HepG2 (cell line): ENCODE data around the gene ABCC9. TPM values are rescaled to one million over a fixed set of nuclear protein-coding genes. Genes with fewer than 3 reads are reported as not detected.

Source experiments
- ATAC-seq: fragments of 200-7000 bp; cut with Tn5 transposase; 3 replicates; pipeline ENCODE4 v1.9.1; 2020; ENCODE audit warnings: mild to moderate bottlenecking, moderate library complexity
- BruUV-seq: library from RNA; stranded (reverse); fragments of 400-500 nt; replicated peaks from 2 replicates; lab custom pipeline; 2021; lab: Mats Ljungman, UMichigan
- CTCF ChIA-PET: fragments of 300-600 bp; formaldehyde crosslinking; extraction: SDS; loops from one replicate; lab custom pipeline; 2021; ENCODE audit warnings: low total read pairs, inconsistent platforms, low intra/inter-chr PET ratio; lab: Yijun Ruan, JAX
- POLR2A ChIA-PET: fragments of 350-600 bp; sonication (Branson Sonifier 250); formaldehyde crosslinking; loops from one replicate; lab custom pipeline; 2020; ENCODE audit warnings: antibody characterized with exemption, inconsistent platforms; lab: Yijun Ruan, JAX
- DNase-seq: peaks from one replicate; pipeline ENCODE4 v3.0.0-alpha.2; 2015; ENCODE audit warnings: low spot score
- FAIRE-seq: peaks from 3 replicates; lab custom pipeline; 2011; peaks lifted over from hg19 to GRCh38; lab: Jason Lieb, UNC
- H2AFZ ChIP-seq: one replicate; pipeline ENCODE4 v1.6.1; 2011; ENCODE audit warnings: low read length, inconsistent platforms
- H3K27ac ChIP-seq: fragments of 300-600 bp; 3 replicates; pipeline ENCODE4 v1.8.0; 2011; ENCODE audit warnings: mixed run types, mild to moderate bottlenecking, mixed read lengths, low read length, inconsistent platforms; ENCODE audit not compliant: insufficient read depth; ENCODE audit errors: extremely low read length
- H3K27me3 ChIP-seq, 2 experiments: fragments of 200-600 bp in 1 of 2; 2 replicates in 1 of 2; 3 replicates in 1 of 2; pipeline versions ENCODE4 v1.6.0 to v1.8.0; 2011; ENCODE audit warnings: low read length in 2 of 2, mild to moderate bottlenecking in 2 of 2, moderate library complexity in 2 of 2, inconsistent platforms in 1 of 2; ENCODE audit not compliant: insufficient read depth in 2 of 2, control insufficient read depth in 1 of 2
- H3K36me3 ChIP-seq, 2 experiments: fragments of 200-600 bp in 1 of 2; replicated peaks in 1 of 2; 2 replicates in 1 of 2; 3 replicates in 1 of 2; pipeline versions ENCODE4 v1.5.1 to v1.8.0; 2011; ENCODE audit warnings: low read length in 2 of 2, inconsistent platforms in 1 of 2; ENCODE audit not compliant: insufficient read depth in 2 of 2, control insufficient read depth in 1 of 2
- H3K4me1 ChIP-seq: 2 replicates; pipeline ENCODE4 v1.5.1; 2012; ENCODE audit warnings: low read length, inconsistent platforms; ENCODE audit not compliant: insufficient read depth
- H3K4me2 ChIP-seq: 2 replicates; pipeline ENCODE4 v1.6.0; 2011; ENCODE audit warnings: low read depth, low read length, inconsistent platforms
- H3K4me3 ChIP-seq, 3 experiments: fragments of 200-600 bp in 1 of 3; sonication (generic), shearing (Covaris generic) in 1 of 3; replicated peaks in 1 of 3; 2 replicates each; pipeline ENCODE4 v1.5.1; 2011 to 2016; ENCODE audit warnings: low read length in 3 of 3, inconsistent platforms in 2 of 3, low read depth in 2 of 3, mild to moderate bottlenecking in 2 of 3, control low read depth in 1 of 3, mixed read lengths in 1 of 3; ENCODE audit not compliant: insufficient read depth in 1 of 3
- H3K79me2 ChIP-seq: one replicate; pipeline ENCODE4 v1.6.1; 2011; ENCODE audit warnings: low read length, inconsistent platforms; ENCODE audit not compliant: insufficient read depth
- H3K9ac ChIP-seq: 2 replicates; pipeline ENCODE4 v1.6.0; 2011; ENCODE audit warnings: mild to moderate bottlenecking, low read depth, low read length, inconsistent platforms; ENCODE audit not compliant: insufficient read depth
- H3K9me3 ChIP-seq: 2 replicates; pipeline ENCODE4 v1.5.1; 2012; ENCODE audit warnings: mild to moderate bottlenecking, low read length
- H4K20me1 ChIP-seq: 2 replicates; pipeline ENCODE4 v1.6.0; 2011; ENCODE audit warnings: inconsistent platforms, mild to moderate bottlenecking, low read length, moderate library complexity; ENCODE audit not compliant: insufficient read depth
- CEBPB ChIP-seq: IDR thresholded peaks from 2 replicates; pipeline ENCODE4 v1.6.1; 2011; ENCODE audit warnings: low read depth, low read length, improper control_type of control experiment, borderline replicate concordance
- CERS6 ChIP-seq: sonication (generic); formaldehyde crosslinking; IDR thresholded peaks from 2 replicates; pipeline ENCODE4 v1.5.0; 2020; ENCODE audit warnings: missing genetic modification reagents
- ELF4 ChIP-seq: sonication (generic); formaldehyde crosslinking; IDR thresholded peaks from 2 replicates; pipeline ENCODE4 v1.5.0; 2020; ENCODE audit warnings: missing genetic modification reagents, mild to moderate bottlenecking, moderate library complexity, borderline replicate concordance
- ESRRA ChIP-seq: sonication (generic); formaldehyde crosslinking; IDR thresholded peaks from 2 replicates; pipeline ENCODE4 v1.5.1; 2020; ENCODE audit warnings: mild to moderate bottlenecking, low read depth, missing genetic modification reagents
- FOXM1 ChIP-seq: sonication (generic); formaldehyde crosslinking; IDR thresholded peaks from 2 replicates; pipeline ENCODE4 v1.5.0; 2020; ENCODE audit warnings: missing genetic modification reagents
- JUN ChIP-seq: sonication (generic); formaldehyde crosslinking; IDR thresholded peaks from 2 replicates; pipeline ENCODE4 v1.4.0; 2020; ENCODE audit warnings: mild to moderate bottlenecking, missing genetic modification reagents
- PAF1 ChIP-seq: IDR thresholded peaks from 2 replicates; pipeline ENCODE4 v1.6.1; 2016; ENCODE audit warnings: missing genetic modification reagents, missing compliant biosample characterization
- RBAK ChIP-seq: sonication (generic); formaldehyde crosslinking; IDR thresholded peaks from 2 replicates; pipeline ENCODE4 v1.5.1; 2020; ENCODE audit warnings: mild to moderate bottlenecking, missing genetic modification reagents
- SRY ChIP-seq: sonication (generic); formaldehyde crosslinking; IDR thresholded peaks from 2 replicates; pipeline ENCODE4 v1.8.0; 2022; ENCODE audit warnings: mild to moderate bottlenecking, missing genetic modification reagents
- TCF7 ChIP-seq: sonication (generic); IDR thresholded peaks from 2 replicates; pipeline ENCODE4 v1.6.1; 2016; ENCODE audit warnings: antibody characterized with exemption, low read depth
- ZMYM4 ChIP-seq: sonication (generic); formaldehyde crosslinking; IDR thresholded peaks from 2 replicates; pipeline ENCODE4 v1.8.1; 2023; ENCODE audit warnings: mild to moderate bottlenecking, missing genetic modification reagents
- ZNF792 ChIP-seq: IDR thresholded peaks from 2 replicates; pipeline ENCODE4 v1.6.1; 2016
- WGBS: methylation state at CpG from one replicate; pipeline ENCODE4 v1.1.6; 2017; ENCODE audit warnings: low lambda C conversion rate; 5-methylcytosine and 5-hydroxymethylcytosine counted together
- in situ Hi-C: cut with HindIII; loops from 2 replicates; pipeline ENCODE4 v1.10.0; 2017; ENCODE audit warnings: low pct_unique_long_range_greater_than_20kb; ENCODE audit not compliant: extremely low pct_ligation_motif_present
- intact Hi-C: fragments of 100-400 bp; cut with micrococcal nuclease; formaldehyde crosslinking; loops from one replicate; pipeline ENCODE4 v1.10.0; 2022; ENCODE audit not compliant: unreplicated experiment
- polyA plus RNA-seq, 8 experiments: library from polyadenylated mRNA; depleted of rRNA in 3 of 8; stranded (reverse) in 7 of 8; unstranded in 1 of 8; fragments of >200 nt; fragmentation: Illumina TruSeq in 4 of 8; extraction: Trizol in 4 of 8; gene quantifications; 2 replicates each; pipeline versions ENCODE4 v1.2.1 to v1.2.3, GENCODE V29; 2011 to 2016; ENCODE audit warnings: low read depth in 4 of 8, missing spikeins in 1 of 8, mixed read lengths in 1 of 8; ENCODE audit not compliant: insufficient read depth in 1 of 8
- total RNA-seq, 5 experiments: library from RNA; depleted of rRNA; stranded (reverse); fragments of >200 nt; fragmentation: Illumina TruSeq; extraction: Trizol; gene quantifications; 2 replicates each; pipeline ENCODE4 v1.2.3, GENCODE V29; 2016; ENCODE audit warnings: low read depth in 1 of 5
- TF ChIP-seq, protein P1 (sequence below): sonication (generic); formaldehyde crosslinking; conservative IDR thresholded peaks from 2 replicates; pipeline ENCODE4 v1.8.0; 2022; ENCODE audit warnings: low read depth, missing genetic modification reagents
- TF ChIP-seq, protein P2 (sequence below): sonication (generic); formaldehyde crosslinking; IDR thresholded peaks from 2 replicates; pipeline ENCODE4 v1.5.0; 2020; ENCODE audit warnings: mild to moderate bottlenecking, missing genetic modification reagents, borderline replicate concordance

ABCC9 gene
- total and polyA plus RNA-seq, 2 of the 13 experiments (the other 11 are each of a cell fraction or from before 2014, with no cell fraction given): not detected

GRCh38 chr12:21884936-21885335 is 56.3 kb downstream of the ABCC9 start:
- Histone ChIP-seq H3K36me3 (no peaks in the 10 kb centered on the region), H3K27me3 (no peaks in the 10 kb centered on the region), H3K4me3 (no peak overlapping the region), H4K20me1 (no peaks in the 10 kb centered on the region), H3K4me1 (no peaks in the 10 kb centered on the region), H3K79me2 (no peaks in the 10 kb centered on the region), H2AFZ (no peak overlapping the region), H3K4me2 (no peak overlapping the region), H3K9me3 (no peaks in the 10 kb centered on the region), H3K27ac (no peak overlapping the region), H3K9ac (no peak overlapping the region)
- no peak for ATAC-seq
- intact Hi-C loops (no loop called here), in situ Hi-C loops (no loop called here)
- CTCF ChIA-PET: no interaction called here
- WGBS: 0% methylated on average over 1 of the region's 1 CpG
- no TSS peak for BruUV-seq
- TF ChIP-seq SRY: no peak
- TF ChIP-seq, protein P1, sequence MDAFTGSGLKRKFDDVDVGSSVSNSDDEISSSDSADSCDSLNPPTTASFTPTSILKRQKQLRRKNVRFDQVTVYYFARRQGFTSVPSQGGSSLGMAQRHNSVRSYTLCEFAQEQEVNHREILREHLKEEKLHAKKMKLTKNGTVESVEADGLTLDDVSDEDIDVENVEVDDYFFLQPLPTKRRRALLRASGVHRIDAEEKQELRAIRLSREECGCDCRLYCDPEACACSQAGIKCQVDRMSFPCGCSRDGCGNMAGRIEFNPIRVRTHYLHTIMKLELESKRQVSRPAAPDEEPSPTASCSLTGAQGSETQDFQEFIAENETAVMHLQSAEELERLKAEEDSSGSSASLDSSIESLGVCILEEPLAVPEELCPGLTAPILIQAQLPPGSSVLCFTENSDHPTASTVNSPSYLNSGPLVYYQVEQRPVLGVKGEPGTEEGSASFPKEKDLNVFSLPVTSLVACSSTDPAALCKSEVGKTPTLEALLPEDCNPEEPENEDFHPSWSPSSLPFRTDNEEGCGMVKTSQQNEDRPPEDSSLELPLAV: no peak
- no peak for TF ChIP-seq RBAK (CRISPR knock-in tag)
- POLR2A ChIA-PET: no interaction called here
- DNase-seq: no peak
- FAIRE-seq: no peak

DNA sequence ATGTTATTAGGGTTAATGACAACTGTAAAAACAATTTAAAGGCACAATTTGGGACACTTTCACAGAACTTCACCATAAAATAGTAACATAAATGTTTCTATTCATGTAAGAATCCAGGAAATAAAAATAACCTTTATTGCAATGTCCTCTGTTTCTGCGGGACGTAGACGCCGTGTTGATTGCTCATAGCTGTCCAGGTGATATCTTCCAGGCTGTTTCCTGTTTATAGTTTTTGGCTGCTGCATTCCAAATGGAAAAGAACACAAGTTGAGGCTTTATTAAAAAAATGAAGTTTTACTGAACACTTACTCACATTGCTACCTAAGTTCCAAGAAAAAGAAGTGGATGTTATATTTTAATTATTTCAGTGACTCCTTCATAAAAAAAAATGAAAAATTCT is 58.6 kb downstream of the ABCC9 start:
- DNase-seq (no peak), ATAC-seq (no peak), FAIRE-seq (no peak)
- 60% methylated on average over 4 of the region's 4 CpGs for WGBS
- ChIA-PET CTCF (no interaction called here), POLR2A (no interaction called here)
- Histone ChIP-seq H4K20me1 (no peaks in the 10 kb centered on the region), H3K9me3 (no peaks in the 10 kb centered on the region), H3K36me3 (no peaks in the 10 kb centered on the region), H3K79me2 (no peaks in the 10 kb centered on the region), H2AFZ (no peak overlapping the region), H3K4me3 (no peak overlapping the region), H3K4me1 (no peaks in the 10 kb centered on the region), H3K9ac (no peak overlapping the region), H3K27me3 (no peaks in the 10 kb centered on the region), H3K27ac (no peak overlapping the region), H3K4me2 (no peak overlapping the region)
- intact Hi-C loops (no loop called here), in situ Hi-C loops (no loop called here)
- no TSS peak for BruUV-seq
- TF ChIP-seq PAF1 (CRISPR knock-in tag) (no peak), FOXM1 (no peak), ELF4 (CRISPR knock-in tag) (no peak), CERS6 (no peak), ZMYM4 (CRISPR knock-in tag) (no peak), ESRRA (CRISPR knock-in tag) (no peak), ZNF792 (CRISPR knock-in tag) (no peak), TCF7 (no peak), CEBPB (no peak), JUN (CRISPR knock-in tag) (no peak)
- TF ChIP-seq, protein P2, sequence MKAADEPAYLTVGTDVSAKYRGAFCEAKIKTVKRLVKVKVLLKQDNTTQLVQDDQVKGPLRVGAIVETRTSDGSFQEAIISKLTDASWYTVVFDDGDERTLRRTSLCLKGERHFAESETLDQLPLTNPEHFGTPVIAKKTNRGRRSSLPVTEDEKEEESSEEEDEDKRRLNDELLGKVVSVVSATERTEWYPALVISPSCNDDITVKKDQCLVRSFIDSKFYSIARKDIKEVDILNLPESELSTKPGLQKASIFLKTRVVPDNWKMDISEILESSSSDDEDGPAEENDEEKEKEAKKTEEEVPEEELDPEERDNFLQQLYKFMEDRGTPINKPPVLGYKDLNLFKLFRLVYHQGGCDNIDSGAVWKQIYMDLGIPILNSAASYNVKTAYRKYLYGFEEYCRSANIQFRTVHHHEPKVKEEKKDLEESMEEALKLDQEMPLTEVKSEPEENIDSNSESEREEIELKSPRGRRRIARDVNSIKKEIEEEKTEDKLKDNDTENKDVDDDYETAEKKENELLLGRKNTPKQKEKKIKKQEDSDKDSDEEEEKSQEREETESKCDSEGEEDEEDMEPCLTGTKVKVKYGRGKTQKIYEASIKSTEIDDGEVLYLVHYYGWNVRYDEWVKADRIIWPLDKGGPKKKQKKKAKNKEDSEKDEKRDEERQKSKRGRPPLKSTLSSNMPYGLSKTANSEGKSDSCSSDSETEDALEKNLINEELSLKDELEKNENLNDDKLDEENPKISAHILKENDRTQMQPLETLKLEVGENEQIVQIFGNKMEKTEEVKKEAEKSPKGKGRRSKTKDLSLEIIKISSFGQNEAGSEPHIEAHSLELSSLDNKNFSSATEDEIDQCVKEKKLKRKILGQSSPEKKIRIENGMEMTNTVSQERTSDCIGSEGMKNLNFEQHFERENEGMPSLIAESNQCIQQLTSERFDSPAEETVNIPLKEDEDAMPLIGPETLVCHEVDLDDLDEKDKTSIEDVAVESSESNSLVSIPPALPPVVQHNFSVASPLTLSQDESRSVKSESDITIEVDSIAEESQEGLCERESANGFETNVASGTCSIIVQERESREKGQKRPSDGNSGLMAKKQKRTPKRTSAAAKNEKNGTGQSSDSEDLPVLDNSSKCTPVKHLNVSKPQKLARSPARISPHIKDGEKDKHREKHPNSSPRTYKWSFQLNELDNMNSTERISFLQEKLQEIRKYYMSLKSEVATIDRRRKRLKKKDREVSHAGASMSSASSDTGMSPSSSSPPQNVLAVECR (CRISPR knock-in tag): no peak
